Natural killer cell (primary cell): ENCODE data around the gene PCBP3. TPM values are rescaled to one million over a fixed set of nuclear protein-coding genes. Genes with fewer than 3 reads are reported as not detected.

Source experiments
- ATAC-seq, 3 donors: fragments of 150-1000 bp in 2 of 3; fragments of 200-7000 bp in 1 of 3; cut with Tn5 transposase; 1 replicate in 1 of 3; 2 replicates in 2 of 3; pipeline ENCODE4 v1.10.0; 2021; ENCODE audit warnings: mild to moderate bottlenecking in 2 of 3, moderate library complexity in 2 of 3
- DNase-seq, 2 donors: peaks; one replicate each; pipeline versions ENCODE4 v3.0.0 to v3.0.0-alpha.2; 2013 to 2021; ENCODE audit warnings: mixed read lengths in 1 of 2
- H3K27ac ChIP-seq: one replicate; pipeline ENCODE4 v1.5.1; 2013; ENCODE audit warnings: mild to moderate bottlenecking, low read length
- H3K27me3 ChIP-seq: one replicate; pipeline ENCODE4 v1.6.1; 2013; ENCODE audit warnings: low read length; ENCODE audit not compliant: control insufficient read depth, insufficient read depth
- H3K36me3 ChIP-seq: one replicate; pipeline ENCODE4 v1.6.1; 2013; ENCODE audit warnings: low read length; ENCODE audit not compliant: control insufficient read depth, insufficient read depth
- H3K4me1 ChIP-seq: one replicate; pipeline ENCODE4 v1.6.1; 2013; ENCODE audit warnings: low read length; ENCODE audit not compliant: control insufficient read depth, insufficient read depth
- H3K4me3 ChIP-seq: one replicate; pipeline ENCODE4 v1.5.1; 2013; ENCODE audit warnings: low read length
- H3K9me3 ChIP-seq: one replicate; pipeline ENCODE4 v1.6.1; 2013; ENCODE audit warnings: low read length; ENCODE audit not compliant: control insufficient read depth, insufficient read depth
- H3K27ac Mint-ChIP-seq, 2 donors: one replicate each; pipeline ENCODE4 v1.8.0; 2022; ENCODE audit warnings: mild to moderate bottlenecking in 2 of 2, mixed read lengths in 2 of 2, moderate library complexity in 1 of 2
- H3K27me3 Mint-ChIP-seq, 2 donors: one replicate each; pipeline ENCODE4 v1.8.0; 2022; ENCODE audit warnings: low read depth in 2 of 2, mixed read lengths in 2 of 2
- H3K36me3 Mint-ChIP-seq: one replicate; pipeline ENCODE4 v1.8.0; 2022; ENCODE audit warnings: mixed read lengths
- H3K4me1 Mint-ChIP-seq, 2 donors: one replicate each; pipeline ENCODE4 v1.8.0; 2022; ENCODE audit warnings: mixed read lengths in 2 of 2
- H3K4me3 Mint-ChIP-seq: one replicate; pipeline ENCODE4 v1.8.0; 2022; ENCODE audit warnings: mild to moderate bottlenecking, moderate library complexity, mixed read lengths
- H3K9me3 Mint-ChIP-seq, 2 donors: one replicate each; pipeline ENCODE4 v1.8.0; 2022; ENCODE audit warnings: mixed read lengths in 2 of 2
- CTCF ChIP-seq: fragments of 200-600 bp; IDR thresholded peaks from one replicate; pipeline ENCODE4 v1.8.0; 2022; ENCODE audit warnings: antibody characterized with exemption
- WGBS: methylation state at CpG from one replicate; pipeline ENCODE4 v1.1.7; 2013; ENCODE audit warnings: missing lambda C conversion rate; ENCODE audit not compliant: insufficient coverage; 5-methylcytosine and 5-hydroxymethylcytosine counted together
- intact Hi-C: fragments of 100-400 bp; cut with micrococcal nuclease; formaldehyde crosslinking; loops from one replicate; pipeline ENCODE4 v1.14.2; 2022
- total RNA-seq, 4 donors: library from RNA; stranded (reverse); fragments of 120-200 nt in 1 of 4; gene quantifications; one replicate each; pipeline versions ENCODE4 v1.2.3 to v1.2.4, GENCODE V29; 2013 to 2022

The PCBP3 gene
- total RNA-seq, 3 donors from 2014 or later (not counting 1 experiment from before 2014, with no cell fraction given): 0.50 to 3.0 (median 0.52) TPM

GRCh38 chr21:45906196-45906805 lies 262.8 kb downstream of the PCBP3 start:
- Mint-ChIP-seq H3K4me1 (no peaks in the 10 kb centered on the region), H3K36me3 (no peaks in the 10 kb centered on the region), H3K27ac (no peak overlapping the region), H3K4me3 (no peak overlapping the region), H3K27me3 (no peaks in the 10 kb centered on the region), H3K9me3 (no peaks in the 10 kb centered on the region)
- Histone ChIP-seq H3K9me3 (no peaks in the 10 kb centered on the region), H3K27me3 (no peaks in the 10 kb centered on the region), H3K27ac (no peak overlapping the region), H3K4me1 (no peaks in the 10 kb centered on the region), H3K36me3 (no peaks in the 10 kb centered on the region), H3K4me3 (no peak overlapping the region)
- 91% methylated on average over 19 of the region's 19 CpGs for WGBS
- ATAC-seq: no peak
- no peak for DNase-seq
- intact Hi-C loops: no loop called here
- no peak for TF ChIP-seq CTCF

DNA sequence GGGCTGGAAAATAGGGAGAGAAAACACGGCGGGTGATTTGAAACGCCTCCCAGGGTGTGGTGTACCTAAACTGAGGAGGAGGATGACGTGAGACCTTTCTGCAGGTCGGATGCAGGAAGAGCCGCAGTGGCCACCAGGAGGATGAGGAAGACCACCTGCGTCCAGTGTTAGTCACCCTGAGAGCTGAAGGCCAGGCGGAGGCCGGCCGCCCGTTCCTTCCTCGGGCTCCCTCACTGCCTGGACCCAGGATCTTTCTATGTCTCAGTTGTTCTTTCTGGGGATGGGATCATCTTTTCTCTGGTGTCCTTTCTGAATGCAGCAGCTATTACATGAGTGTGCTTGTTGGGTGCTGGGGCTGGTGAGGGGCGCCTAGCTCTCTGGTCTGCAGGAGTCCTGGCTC lies 263.3 kb downstream of the PCBP3 start:
- H3K4me1 Mint-ChIP-seq: no peaks in the 10 kb centered on the region
- H3K27me3 Mint-ChIP-seq: no peaks in the 10 kb centered on the region
- Histone ChIP-seq H3K27me3 (no peaks in the 10 kb centered on the region), H3K27ac (no peak overlapping the region), H3K36me3 (no peaks in the 10 kb centered on the region), H3K4me3 (no peak overlapping the region), H3K4me1 (no peaks in the 10 kb centered on the region), H3K9me3 (no peaks in the 10 kb centered on the region)
- DNase-seq (no peak), ATAC-seq (no peak)
- H3K36me3 Mint-ChIP-seq: no peaks in the 10 kb centered on the region
- intact Hi-C loops: no loop called here
- H3K4me3 Mint-ChIP-seq: no peak overlapping the region
- no peak overlapping the region for H3K27ac Mint-ChIP-seq
- no peak for TF ChIP-seq CTCF
- no peaks in the 10 kb centered on the region for H3K9me3 Mint-ChIP-seq
- WGBS: 94% methylated on average over 13 of the region's 13 CpGs

GRCh38 chr21:45908536-45909237 lies 265.2 kb downstream of the PCBP3 start:
- no peaks in the 10 kb centered on the region for H3K9me3 Mint-ChIP-seq
- DNase-seq (no peak), ATAC-seq (no peak)
- Histone ChIP-seq H3K9me3 (no peaks in the 10 kb centered on the region), H3K27ac (no peak overlapping the region), H3K27me3 (no peaks in the 10 kb centered on the region), H3K4me1 (no peaks in the 10 kb centered on the region), H3K36me3 (no peaks in the 10 kb centered on the region), H3K4me3 (no peak overlapping the region)
- no peak overlapping the region for H3K27ac Mint-ChIP-seq
- H3K4me1 Mint-ChIP-seq: no peaks in the 10 kb centered on the region
- 92% methylated on average over 27 of the region's 27 CpGs for WGBS
- no peaks in the 10 kb centered on the region for H3K27me3 Mint-ChIP-seq
- TF ChIP-seq CTCF: no peak
- H3K4me3 Mint-ChIP-seq: no peak overlapping the region
- H3K36me3 Mint-ChIP-seq: no peaks in the 10 kb centered on the region
- intact Hi-C loops: no loop called here
